Head of caudate nucleus (tissue), 42 donors: ENCODE measurements around the gene KLK15.
A peak's percentile ranks its signal among the peaks of the same experiment; 100 is the strongest.
"Not testable (repeated sequence)": the region's sequence is repeated elsewhere in the genome, so short reads cannot be mapped to it uniquely, and the experiment has no call there.

Experiments
- DNase-seq, 42 donors: peaks; one replicate each; pipeline versions ENCODE4 v3.0.0 to v3.0.0-alpha.2; 2020 to 2021; ENCODE audit warnings: mixed read lengths in 7 of 42
- intact Hi-C: fragments of 100-400 bp; cut with DNase I; formaldehyde crosslinking; loops from one replicate; pipeline ENCODE4 v1.15.0; 2022

Gene KLK15

GRCh38 chr19:50826492-50827240 is 6.7 kb downstream of the KLK15 start:
- no peak for DNase-seq
- intact Hi-C loops, result no loop called here

GRCh38 chr19:50823389-50824042 is 9.9 kb downstream of the KLK15 start, which contains the start of gene KLK1:
KLK1 (minus strand) TSS chr19:50823787; CDS start chr19:50823748, 39 bp downstream.
- intact Hi-C loops, result no loop called here
- DNase-seq, result peak in 28 of 42 donors; percentile 19 to 78 (median 38)

GRCh38 chr19:50822661-50823208 is 10.6 kb downstream of the KLK15 start:
- no peak for DNase-seq
- intact Hi-C loops, result no loop called here

- intact Hi-C loops, result no loop called here
- DNase-seq, result peak in 20 of 42 donors; percentile 7 to 55 (median 31)
These were observed 11.8 kb downstream of the KLK15 start for GRCh38 chr19:50821622-50822021.

GRCh38 chr19:50821248-50821612 is 12.1 kb downstream of the KLK15 start:
- intact Hi-C loops, result no loop called here
- no peak for DNase-seq

- intact Hi-C loops, result no loop called here
- no peak for DNase-seq
These were observed 12.7 kb downstream of the KLK15 start for GRCh38 chr19:50820549-50821247.

- DNase-seq, result no peak
- intact Hi-C loops, result no loop called here
These were observed 13.3 kb downstream of the KLK15 start for GRCh38 chr19:50820086-50820485.

- intact Hi-C loops, result no loop called here
These were observed 13.7 kb downstream of the KLK15 start for GRCh38 chr19:50819636-50820035.

GRCh38 chr19:50818859-50819472 is 14.4 kb downstream of the KLK15 start:
- DNase-seq, result no peak
- intact Hi-C loops, result no loop called here

More at GRCh38 chr19:50819636-50820035, 13.7 kb downstream of the KLK15 start:
- no peak for DNase-seq

- intact Hi-C loops, result no loop called here
- peak in 2 of 42 donors; percentile 18 to 31 for DNase-seq
These were observed 15.2 kb downstream of the KLK15 start for GRCh38 chr19:50817941-50818858.

GRCh38 chr19:50815439-50815838 is 17.9 kb downstream of the KLK15 start:
- DNase-seq, result no peak
- intact Hi-C loops, result no loop called here

- intact Hi-C loops, result no loop called here
- no peak for DNase-seq
These were observed 18.5 kb downstream of the KLK15 start for GRCh38 chr19:50814883-50815282.

- DNase-seq, result no peak
- intact Hi-C loops, result no loop called here
These were observed 20.9 kb downstream of the KLK15 start for GRCh38 chr19:50812474-50812873.

GRCh38 chr19:50811622-50812238 is 21.6 kb downstream of the KLK15 start:
- DNase-seq, intact Hi-C loops: not testable (repeated sequence)

- intact Hi-C loops, result no loop called here
- no peak for DNase-seq
These were observed 24.5 kb downstream of the KLK15 start for GRCh38 chr19:50808856-50809255.

- intact Hi-C loops, result no loop called here
These were observed 28.7 kb downstream of the KLK15 start for GRCh38 chr19:50804420-50805272.

More at GRCh38 chr19:50804420-50805272, 28.7 kb downstream of the KLK15 start:
- DNase-seq, result peak; percentile 93 to 99 (median 99)
